ENCODE data around the gene NTRK3.

Gene NTRK3

GRCh38 chr15:87971076-87971475 is 285.5 kb downstream of the NTRK3 start:
- no peak for DNase-seq

GRCh38 chr15:87967951-87968350 is 288.6 kb downstream of the NTRK3 start:
- no peak for DNase-seq

GRCh38 chr15:87965304-87965703 is 291.2 kb downstream of the NTRK3 start:
- no peak for DNase-seq

- DNase-seq: peak; percentile 55
Observed at GRCh38 chr15:87962428-87962827, 294.1 kb downstream of the NTRK3 start.

- DNase-seq: no peak
Observed at GRCh38 chr15:87961851-87962420, 294.6 kb downstream of the NTRK3 start.

- DNase-seq: no peak
Observed at GRCh38 chr15:87959662-87960061, 296.9 kb downstream of the NTRK3 start.

GRCh38 chr15:87959080-87959479 is 297.5 kb downstream of the NTRK3 start:
- no peak for DNase-seq

GRCh38 chr15:87955284-87955909 is 301.1 kb downstream of the NTRK3 start:
- DNase-seq: no peak

- DNase-seq: no peak
Observed at GRCh38 chr15:87954793-87955192, 301.7 kb downstream of the NTRK3 start.

- DNase-seq: no peak
Observed at GRCh38 chr15:87952736-87953287, 303.7 kb downstream of the NTRK3 start.

GRCh38 chr15:87949575-87950223 is 306.8 kb downstream of the NTRK3 start:
- DNase-seq: no peak

- no peak for DNase-seq
Observed at GRCh38 chr15:87949151-87949574, 307.4 kb downstream of the NTRK3 start.

GRCh38 chr15:87947560-87947959 is 309.0 kb downstream of the NTRK3 start:
- no peak for DNase-seq

GRCh38 chr15:87945246-87945645 is 311.3 kb downstream of the NTRK3 start:
- no peak for DNase-seq

GRCh38 chr15:87944691-87945090 is 311.8 kb downstream of the NTRK3 start:
- DNase-seq: no peak

- DNase-seq: no peak
Observed at GRCh38 chr15:87944050-87944449, 312.5 kb downstream of the NTRK3 start.

GRCh38 chr15:87943626-87944025 is 312.9 kb downstream of the NTRK3 start:
- no peak for DNase-seq

- DNase-seq: no peak
Observed at GRCh38 chr15:87942316-87942715, 314.2 kb downstream of the NTRK3 start.

GRCh38 chr15:87941606-87942005 is 314.9 kb downstream of the NTRK3 start:
- DNase-seq: no peak

- no peak for DNase-seq
Observed at GRCh38 chr15:87940768-87941167, 315.8 kb downstream of the NTRK3 start.

- no peak for DNase-seq
Observed at GRCh38 chr15:87939848-87940457, 316.6 kb downstream of the NTRK3 start.

GRCh38 chr15:87938031-87938430 is 318.5 kb downstream of the NTRK3 start:
- no peak for DNase-seq

- DNase-seq: no peak
Observed at GRCh38 chr15:87935583-87935982, 321.0 kb downstream of the NTRK3 start.

GRCh38 chr15:87931584-87931983 is 325.0 kb downstream of the NTRK3 start:
- DNase-seq: no peak
